ENCODE results near the gene PLCB2.

Gene PLCB2

GRCh38 chr15:40329804-40330203 lies 22.1 kb upstream of the PLCB2 start:
- TF ChIP-seq, protein P1, sequence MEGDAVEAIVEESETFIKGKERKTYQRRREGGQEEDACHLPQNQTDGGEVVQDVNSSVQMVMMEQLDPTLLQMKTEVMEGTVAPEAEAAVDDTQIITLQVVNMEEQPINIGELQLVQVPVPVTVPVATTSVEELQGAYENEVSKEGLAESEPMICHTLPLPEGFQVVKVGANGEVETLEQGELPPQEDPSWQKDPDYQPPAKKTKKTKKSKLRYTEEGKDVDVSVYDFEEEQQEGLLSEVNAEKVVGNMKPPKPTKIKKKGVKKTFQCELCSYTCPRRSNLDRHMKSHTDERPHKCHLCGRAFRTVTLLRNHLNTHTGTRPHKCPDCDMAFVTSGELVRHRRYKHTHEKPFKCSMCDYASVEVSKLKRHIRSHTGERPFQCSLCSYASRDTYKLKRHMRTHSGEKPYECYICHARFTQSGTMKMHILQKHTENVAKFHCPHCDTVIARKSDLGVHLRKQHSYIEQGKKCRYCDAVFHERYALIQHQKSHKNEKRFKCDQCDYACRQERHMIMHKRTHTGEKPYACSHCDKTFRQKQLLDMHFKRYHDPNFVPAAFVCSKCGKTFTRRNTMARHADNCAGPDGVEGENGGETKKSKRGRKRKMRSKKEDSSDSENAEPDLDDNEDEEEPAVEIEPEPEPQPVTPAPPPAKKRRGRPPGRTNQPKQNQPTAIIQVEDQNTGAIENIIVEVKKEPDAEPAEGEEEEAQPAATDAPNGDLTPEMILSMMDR (IDR thresholded peaks at IDR 0.05; ENCODE audit: low read depth, low read length) = no peak
- no peak for DNase-seq (ENCODE audit: extremely low read depth, low read depth)

GRCh38 chr15:40328751-40329150 lies 21.0 kb upstream of the PLCB2 start:
- TF ChIP-seq, protein P1 (IDR thresholded peaks at IDR 0.05; ENCODE audit: low read depth, low read length) = no peak
- no peak for DNase-seq (ENCODE audit: extremely low read depth, low read depth)

DNA sequence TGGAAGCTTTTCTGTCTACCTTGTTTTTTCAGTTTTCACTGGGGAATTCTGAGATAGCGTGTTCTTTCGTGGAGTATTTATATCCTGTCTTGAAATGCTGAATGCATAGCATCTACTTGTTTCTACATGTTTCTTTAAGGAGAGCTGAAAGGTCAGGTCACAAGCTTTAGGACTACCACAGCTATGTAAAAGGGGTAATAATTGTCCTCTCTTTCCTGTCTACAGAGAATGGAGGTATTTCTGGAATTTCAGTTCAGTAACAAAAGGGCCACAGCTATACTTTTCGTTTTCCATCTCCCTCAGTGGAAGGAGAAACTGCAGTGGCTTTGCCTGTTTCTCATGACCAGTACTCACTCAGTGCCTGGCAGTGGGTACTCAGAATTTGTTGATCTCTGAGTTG lies 20.4 kb upstream of the PLCB2 start:
- TF ChIP-seq, protein P1 (IDR thresholded peaks at IDR 0.05; ENCODE audit: low read depth, low read length) = no peak
- no peak for DNase-seq (ENCODE audit: extremely low read depth, low read depth)

DNA sequence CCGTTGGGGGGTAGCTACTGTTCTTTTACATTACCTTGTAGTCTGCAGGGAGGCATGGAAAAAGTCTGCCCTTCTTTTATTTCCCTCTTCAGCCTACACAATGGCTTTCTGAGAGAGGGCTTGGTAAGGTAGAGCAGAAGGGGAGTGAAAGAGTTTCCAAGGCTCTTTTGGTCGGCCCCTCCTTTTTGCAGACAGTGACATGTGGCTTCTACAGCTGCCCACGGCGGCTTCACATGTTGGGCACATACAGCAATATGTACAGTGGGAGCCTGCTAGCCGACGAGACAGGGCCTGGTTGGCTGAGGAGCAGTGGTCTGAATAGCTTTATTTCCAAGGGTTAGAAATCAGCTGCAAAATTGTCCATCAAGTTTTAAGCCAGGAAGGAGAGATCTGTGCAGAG lies 19.7 kb upstream of the PLCB2 start:
- no peak for DNase-seq (ENCODE audit: extremely low read depth, low read depth)
- TF ChIP-seq, protein P1 (IDR thresholded peaks at IDR 0.05; ENCODE audit: low read depth, low read length) = no peak

GRCh38 chr15:40325700-40326099 lies 18.0 kb upstream of the PLCB2 start:
- DNase-seq (ENCODE audit: extremely low read depth, low read depth) = no peak
- TF ChIP-seq, protein P1 (IDR thresholded peaks at IDR 0.05; ENCODE audit: low read depth, low read length) = no peak

DNA sequence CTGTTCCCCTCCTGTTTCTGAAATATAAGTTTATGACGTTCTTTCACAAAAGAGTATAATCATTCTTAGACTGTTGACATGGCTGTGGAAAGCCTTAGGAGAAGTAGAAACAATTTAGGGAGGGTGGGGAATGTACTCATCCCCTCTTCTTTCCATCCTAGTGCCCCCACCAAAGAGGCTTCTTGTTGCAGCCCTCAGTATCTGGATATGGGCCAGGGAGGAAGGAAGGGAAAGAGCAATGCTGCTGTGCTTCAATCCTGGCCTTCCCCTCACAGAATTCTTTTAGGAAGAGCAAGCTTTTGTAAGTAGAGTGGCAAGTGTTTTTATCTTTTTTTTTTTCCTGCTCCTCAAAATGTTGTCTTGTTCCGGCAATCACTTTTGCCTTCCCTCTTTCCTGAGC lies 17.5 kb upstream of the PLCB2 start:
- no peak for DNase-seq (ENCODE audit: extremely low read depth, low read depth)
- TF ChIP-seq, protein P1 (IDR thresholded peaks at IDR 0.05; ENCODE audit: low read depth, low read length) = no peak

DNA sequence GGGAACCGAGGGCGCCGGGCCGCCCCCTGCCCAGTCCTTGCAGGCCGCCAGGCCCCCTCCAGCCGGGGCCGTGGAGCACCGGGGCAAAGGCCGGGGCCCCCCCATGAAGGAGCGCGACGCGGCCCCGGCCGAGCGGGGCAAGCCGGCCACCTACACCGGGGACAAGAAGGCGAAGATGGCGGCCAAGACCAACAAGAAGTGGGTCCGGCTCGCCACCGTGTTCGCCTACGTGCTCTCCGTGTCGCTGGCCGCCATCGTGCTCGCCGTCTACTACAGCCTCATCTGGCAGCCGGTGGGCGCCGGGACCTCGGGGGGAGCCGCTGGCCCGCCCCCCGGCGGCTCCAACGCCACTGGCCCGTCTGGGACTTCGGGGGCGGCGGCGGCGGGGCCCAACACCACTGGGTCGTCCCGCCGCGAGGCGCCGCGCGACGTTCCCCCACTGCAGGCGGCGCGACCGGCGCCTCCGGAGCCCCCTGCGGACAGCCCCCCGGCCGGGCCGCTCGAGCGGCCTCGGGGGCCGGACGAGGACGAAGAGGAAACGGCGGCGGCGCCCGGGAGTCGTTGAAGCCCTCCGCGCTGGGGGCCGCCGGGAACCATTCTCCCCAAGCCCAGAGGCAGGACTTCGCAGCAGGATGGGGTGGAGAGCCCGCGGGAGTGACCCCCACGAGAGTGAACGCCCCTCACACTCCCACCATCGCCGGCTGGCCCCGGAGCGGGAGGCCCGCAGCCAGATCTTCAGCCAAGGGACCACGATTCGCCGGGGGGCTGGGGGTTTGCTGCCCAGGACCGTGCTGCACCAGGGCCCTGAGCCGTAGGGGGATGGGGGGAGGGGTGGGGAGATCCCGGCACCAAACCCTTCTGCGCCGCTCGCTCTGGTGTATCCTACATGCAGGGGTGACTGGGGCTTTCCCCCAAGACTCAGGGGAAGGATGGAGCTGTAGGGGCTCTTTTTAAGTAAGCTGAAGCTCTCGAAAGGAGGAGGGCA lies 16.5 kb upstream of the PLCB2 start:
- TF ChIP-seq, protein P1 (IDR thresholded peaks at IDR 0.05; ENCODE audit: low read depth, low read length) = no peak
- no peak for DNase-seq (ENCODE audit: extremely low read depth, low read depth)
